ENCODE data around the gene CEBPB. TPM values are rescaled to one million over a fixed set of nuclear protein-coding genes. Genes with fewer than 3 reads are reported as not detected.
"Not testable (repeated sequence)": the region's sequence is repeated elsewhere in the genome, so short reads cannot be mapped to it uniquely, and the experiment has no call there.

CEBPB gene
- total RNA-seq, 4 donors from 2014 or later, result 154 to 221 (median 195) TPM

GRCh38 chr20:50152394-50153152 lies 38.1 kb upstream of the CEBPB start:
- 5 to 6% methylated on average over 4 of the region's 4 CpGs for WGBS, 2 donors
- H3K4me3 ChIP-seq (ENCODE audit: low read depth, poor library complexity, severe bottlenecking), result peak overlapping the region; percentile 90
- TF ChIP-seq CTCF (IDR thresholded peaks at IDR 0.05), result no peak
- TF ChIP-seq POLR2A (IDR thresholded peaks at IDR 0.05), result no peak
- intact Hi-C loops (cut with DNase I; ENCODE audit: low total_unique reads), result no loop called here
- no peak for DNase-seq (ENCODE audit: low spot score in 2 of 2)

- 0% methylated on average over 11 of the region's 18 CpGs for WGBS, 2 donors
- DNase-seq (ENCODE audit: low spot score in 2 of 2), result no peak
- peak overlapping the region; percentile 90 for H3K4me3 ChIP-seq (ENCODE audit: low read depth, poor library complexity, severe bottlenecking)
- no peak for TF ChIP-seq POLR2A (IDR thresholded peaks at IDR 0.05)
- peak in 1 of 3 donors; percentile 8 for TF ChIP-seq CTCF (IDR thresholded peaks at IDR 0.05)
- intact Hi-C loops (cut with DNase I; ENCODE audit: low total_unique reads), result no loop called here
These were observed 37.5 kb upstream of the CEBPB start for GRCh38 chr20:50153153-50153499.

- 6 to 8% methylated on average over 20 to 32 of the region's 99 CpGs for WGBS, 2 donors
- TF ChIP-seq POLR2A (IDR thresholded peaks at IDR 0.05), result peak in 1 of 2 donors; percentile 77
- no peak for TF ChIP-seq CTCF (IDR thresholded peaks at IDR 0.05)
- DNase-seq (ENCODE audit: low spot score in 2 of 2), result peak; percentile 82 to 97
- H3K4me3 ChIP-seq (ENCODE audit: low read depth, poor library complexity, severe bottlenecking), result peak within 1 kb of the TSS; percentile 90
- intact Hi-C loops (cut with DNase I; ENCODE audit: low total_unique reads), result no loop called here
These were observed 36.9 kb upstream of the CEBPB start, which contains the start of gene PEDS1 for GRCh38 chr20:50153500-50154377. Gene PEDS1 (minus strand): TSS chr20:50153723. CDS start chr20:50153637, 86 bp downstream.

- WGBS, 2 donors, result 87 to 88% methylated on average over 7 of the region's 7 CpGs
- DNase-seq (ENCODE audit: low spot score in 2 of 2); intact Hi-C loops (cut with DNase I; ENCODE audit: low total_unique reads); H3K4me3 ChIP-seq (ENCODE audit: low read depth, poor library complexity, severe bottlenecking): not testable (repeated sequence)
These were observed 29.1 kb upstream of the CEBPB start for GRCh38 chr20:50161494-50161893.

- intact Hi-C loops (cut with DNase I; ENCODE audit: low total_unique reads), result no loop called here
- TF ChIP-seq POLR2A (IDR thresholded peaks at IDR 0.05) (no peak), CTCF (IDR thresholded peaks at IDR 0.05) (no peak)
- H3K4me3 ChIP-seq (ENCODE audit: low read depth, poor library complexity, severe bottlenecking), result no peak overlapping the region
- peak in 1 of 2 donors; percentile 72 for DNase-seq (ENCODE audit: low spot score in 2 of 2)
- WGBS, 2 donors, result 53% methylated on average over 9 of the region's 9 CpGs
These were observed 26.9 kb upstream of the CEBPB start for GRCh38 chr20:50163570-50164317.
